Type B pancreatic cell (in vitro differentiated cells): ENCODE measurements around the gene MEGF9. TPM values are rescaled to one million over a fixed set of nuclear protein-coding genes. Genes with fewer than 3 reads are reported as not detected.

ENCODE experiments used
- DNase-seq: peaks from one replicate; pipeline ENCODE4 v3.0.0; 2021; ENCODE audit warnings: mixed read lengths; ENCODE audit not compliant: unreplicated experiment; ENCODE audit errors: extremely low spot score
- H3K27ac Mint-ChIP-seq: 2 replicates; pipeline ENCODE4 v1.8.0; 2021; ENCODE audit warnings: mild to moderate bottlenecking, mixed read lengths
- H3K27me3 Mint-ChIP-seq: 2 replicates; pipeline ENCODE4 v1.8.0; 2021; ENCODE audit warnings: mixed read lengths
- H3K36me3 Mint-ChIP-seq: 2 replicates; pipeline ENCODE4 v1.8.0; 2021; ENCODE audit warnings: mixed read lengths
- H3K4me1 Mint-ChIP-seq: one replicate; pipeline ENCODE4 v1.8.0; 2021; ENCODE audit warnings: mixed read lengths; ENCODE audit not compliant: unreplicated experiment
- H3K4me3 Mint-ChIP-seq: 2 replicates; pipeline ENCODE4 v1.8.0; 2021; ENCODE audit warnings: mild to moderate bottlenecking, mixed read lengths
- H3K9me3 Mint-ChIP-seq: 2 replicates; pipeline ENCODE4 v1.8.0; 2021; ENCODE audit warnings: mixed read lengths
- total RNA-seq: library from RNA; stranded (reverse); gene quantifications from 2 replicates; pipeline ENCODE4 v1.2.1, GENCODE V29; 2021; ENCODE audit warnings: low replicate concordance
- TF ChIP-seq, protein P1 (sequence below): fragments of 200-600 bp; sonication (generic); conservative IDR thresholded peaks from 2 replicates; pipeline ENCODE4 v1.5.0; 2021; ENCODE audit warnings: antibody characterized with exemption, mild to moderate bottlenecking

Gene MEGF9
- total RNA-seq, 1 donor from 2014 or later, result 14.7 TPM

DNA sequence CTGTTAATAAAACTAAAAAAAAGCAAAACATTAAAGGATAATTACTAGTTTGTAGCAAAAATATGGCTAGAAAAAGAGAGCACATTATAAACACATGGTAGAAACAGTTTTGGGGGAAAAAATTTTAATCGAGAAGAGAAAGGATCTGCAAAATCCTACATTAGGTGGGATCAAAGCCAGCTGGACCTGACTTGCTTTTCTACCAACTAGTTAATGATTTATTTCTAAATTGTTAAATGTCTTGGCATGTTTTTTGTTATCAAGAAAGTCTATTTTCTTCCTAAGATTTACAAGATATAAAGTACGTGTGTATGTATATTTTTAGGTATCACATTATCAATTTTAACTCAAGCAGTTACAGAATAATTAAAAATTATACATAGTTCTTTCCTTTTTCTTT is 87.2 kb downstream of the MEGF9 start:
- DNase-seq, result no peak
- no peaks in the 10 kb centered on the region for H3K27me3 Mint-ChIP-seq
- H3K9me3 Mint-ChIP-seq, result no peaks in the 10 kb centered on the region
- no peak overlapping the region for H3K27ac Mint-ChIP-seq
- TF ChIP-seq, protein P1, sequence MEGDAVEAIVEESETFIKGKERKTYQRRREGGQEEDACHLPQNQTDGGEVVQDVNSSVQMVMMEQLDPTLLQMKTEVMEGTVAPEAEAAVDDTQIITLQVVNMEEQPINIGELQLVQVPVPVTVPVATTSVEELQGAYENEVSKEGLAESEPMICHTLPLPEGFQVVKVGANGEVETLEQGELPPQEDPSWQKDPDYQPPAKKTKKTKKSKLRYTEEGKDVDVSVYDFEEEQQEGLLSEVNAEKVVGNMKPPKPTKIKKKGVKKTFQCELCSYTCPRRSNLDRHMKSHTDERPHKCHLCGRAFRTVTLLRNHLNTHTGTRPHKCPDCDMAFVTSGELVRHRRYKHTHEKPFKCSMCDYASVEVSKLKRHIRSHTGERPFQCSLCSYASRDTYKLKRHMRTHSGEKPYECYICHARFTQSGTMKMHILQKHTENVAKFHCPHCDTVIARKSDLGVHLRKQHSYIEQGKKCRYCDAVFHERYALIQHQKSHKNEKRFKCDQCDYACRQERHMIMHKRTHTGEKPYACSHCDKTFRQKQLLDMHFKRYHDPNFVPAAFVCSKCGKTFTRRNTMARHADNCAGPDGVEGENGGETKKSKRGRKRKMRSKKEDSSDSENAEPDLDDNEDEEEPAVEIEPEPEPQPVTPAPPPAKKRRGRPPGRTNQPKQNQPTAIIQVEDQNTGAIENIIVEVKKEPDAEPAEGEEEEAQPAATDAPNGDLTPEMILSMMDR, result no peak
- H3K4me1 Mint-ChIP-seq, result peaks cover 5% of the 10 kb centered on the region
- H3K36me3 Mint-ChIP-seq, result no peaks in the 10 kb centered on the region
- no peak overlapping the region for H3K4me3 Mint-ChIP-seq

DNA sequence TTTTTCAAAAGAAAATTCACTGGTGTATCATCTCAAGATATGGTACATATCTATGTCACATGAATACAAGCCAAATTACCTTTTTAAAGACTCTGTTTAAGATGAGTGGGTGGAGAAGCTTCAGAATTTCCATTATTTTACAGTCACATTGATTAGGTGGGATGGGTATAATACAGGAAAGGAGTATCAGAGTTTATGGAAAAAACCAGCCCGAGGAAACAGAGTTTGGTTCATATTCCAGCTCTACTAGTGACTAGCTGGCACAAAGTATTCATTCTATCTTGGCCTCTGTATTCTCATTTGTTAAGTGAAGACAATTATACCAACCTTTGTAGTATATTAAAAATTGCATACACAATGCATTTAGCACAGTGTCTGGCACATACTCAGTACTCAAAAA is 87.8 kb downstream of the MEGF9 start:
- no peaks in the 10 kb centered on the region for H3K36me3 Mint-ChIP-seq
- H3K27me3 Mint-ChIP-seq, result no peaks in the 10 kb centered on the region
- DNase-seq, result no peak
- TF ChIP-seq, protein P1, result no peak
- no peaks in the 10 kb centered on the region for H3K9me3 Mint-ChIP-seq
- no peak overlapping the region for H3K4me3 Mint-ChIP-seq
- no peak overlapping the region for H3K27ac Mint-ChIP-seq
- H3K4me1 Mint-ChIP-seq, result peaks cover 5% of the 10 kb centered on the region

DNA sequence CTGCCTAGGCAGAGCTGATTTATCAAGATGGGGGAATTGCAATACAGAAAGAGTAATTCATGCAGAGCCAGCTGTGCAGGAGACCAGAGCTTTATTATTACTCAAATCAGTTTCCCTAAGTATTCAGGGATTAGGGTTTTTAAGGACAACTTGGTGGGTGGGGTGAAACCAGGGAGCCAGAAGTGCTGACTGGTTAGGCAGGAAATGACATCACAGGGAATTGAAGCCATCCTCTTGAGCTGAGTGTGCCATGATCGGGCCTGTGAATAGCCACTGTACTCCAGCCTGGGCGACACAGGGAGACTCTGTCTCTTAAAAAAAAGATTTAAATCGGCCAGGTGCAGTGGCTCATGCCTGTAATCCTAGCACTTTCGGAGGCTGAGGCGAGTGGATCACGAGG is 89.0 kb downstream of the MEGF9 start:
- TF ChIP-seq, protein P1, result no peak
- H3K27me3 Mint-ChIP-seq, result no peaks in the 10 kb centered on the region
- DNase-seq, result no peak
- H3K4me3 Mint-ChIP-seq, result no peak overlapping the region
- no peak overlapping the region for H3K27ac Mint-ChIP-seq
- H3K9me3 Mint-ChIP-seq, result no peaks in the 10 kb centered on the region
- peaks cover 5% of the 10 kb centered on the region for H3K4me1 Mint-ChIP-seq
- no peaks in the 10 kb centered on the region for H3K36me3 Mint-ChIP-seq

DNA sequence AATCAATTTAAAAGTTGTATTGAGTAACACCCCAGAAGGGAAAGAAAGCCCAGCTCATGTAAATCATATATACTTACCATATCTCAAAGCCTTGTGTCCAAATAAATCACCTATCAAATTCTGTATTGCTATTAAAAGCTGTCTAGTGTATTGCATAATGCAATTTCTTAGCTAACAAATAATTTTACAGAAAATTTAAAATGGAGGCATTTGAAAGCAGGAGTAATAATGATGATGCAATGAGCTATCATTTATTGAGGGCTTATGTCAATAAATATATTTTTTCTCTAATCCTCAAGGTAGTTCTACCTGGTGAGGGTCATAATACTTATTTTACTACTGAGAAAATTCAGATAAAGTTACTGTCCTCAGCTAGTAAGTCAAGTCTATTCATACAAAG is 91.5 kb downstream of the MEGF9 start:
- no peaks in the 10 kb centered on the region for H3K27me3 Mint-ChIP-seq
- H3K4me3 Mint-ChIP-seq, result no peak overlapping the region
- H3K27ac Mint-ChIP-seq, result no peak overlapping the region
- DNase-seq, result no peak
- H3K9me3 Mint-ChIP-seq, result no peaks in the 10 kb centered on the region
- TF ChIP-seq, protein P1, result no peak
- peaks cover 9% of the 10 kb centered on the region for H3K4me1 Mint-ChIP-seq
- H3K36me3 Mint-ChIP-seq, result no peaks in the 10 kb centered on the region

DNA sequence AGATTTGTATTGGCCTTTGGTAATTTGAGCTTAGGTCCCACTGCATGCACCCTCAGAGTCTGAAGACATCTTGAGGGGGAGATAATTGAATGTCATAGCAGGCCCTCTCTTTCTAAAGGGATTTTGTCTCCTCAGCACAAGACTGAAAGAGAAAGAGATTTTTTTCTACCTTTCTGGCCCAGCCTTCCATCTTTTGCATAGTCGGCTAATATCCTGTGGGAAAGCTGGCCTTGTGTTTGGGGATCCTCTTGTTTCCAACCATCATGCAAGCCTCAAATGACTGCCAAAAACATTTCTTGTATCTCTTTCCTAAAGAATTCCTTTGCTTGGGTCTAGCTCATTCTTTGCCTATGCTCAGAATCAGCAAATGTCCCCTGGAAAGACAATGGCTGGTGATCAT is 92.3 kb downstream of the MEGF9 start:
- no peak for DNase-seq
- H3K4me3 Mint-ChIP-seq, result no peak overlapping the region
- no peak overlapping the region for H3K27ac Mint-ChIP-seq
- no peaks in the 10 kb centered on the region for H3K9me3 Mint-ChIP-seq
- no peaks in the 10 kb centered on the region for H3K36me3 Mint-ChIP-seq
- peaks cover 9% of the 10 kb centered on the region for H3K4me1 Mint-ChIP-seq
- TF ChIP-seq, protein P1, result no peak
- no peaks in the 10 kb centered on the region for H3K27me3 Mint-ChIP-seq
